ENCODE measurements around the gene SLC16A13. TPM values are rescaled to one million over a fixed set of nuclear protein-coding genes. Genes with fewer than 3 reads are reported as not detected.

SLC16A13 gene
- total RNA-seq, 1 donor from 2014 or later = 11.1 TPM

- Mint-ChIP-seq H3K27me3 (ENCODE audit: low read depth) (no peaks in the 10 kb centered on the region), H3K4me3 (no peak overlapping the region), H3K36me3 (ENCODE audit: low read depth) (peaks cover 10% of the 10 kb centered on the region), H3K9me3 (no peaks in the 10 kb centered on the region), H3K4me1 (peaks cover 3% of the 10 kb centered on the region), H3K27ac (ENCODE audit: unreplicated experiment) (no peak overlapping the region)
- no peak for TF ChIP-seq CTCF (conservative IDR thresholded peaks at IDR 0.05)
- DNase-seq (ENCODE audit: low read depth, low spot score) = no peak
Observed at GRCh38 chr17:7002288-7003047, 33.3 kb upstream of the SLC16A13 start.

DNA sequence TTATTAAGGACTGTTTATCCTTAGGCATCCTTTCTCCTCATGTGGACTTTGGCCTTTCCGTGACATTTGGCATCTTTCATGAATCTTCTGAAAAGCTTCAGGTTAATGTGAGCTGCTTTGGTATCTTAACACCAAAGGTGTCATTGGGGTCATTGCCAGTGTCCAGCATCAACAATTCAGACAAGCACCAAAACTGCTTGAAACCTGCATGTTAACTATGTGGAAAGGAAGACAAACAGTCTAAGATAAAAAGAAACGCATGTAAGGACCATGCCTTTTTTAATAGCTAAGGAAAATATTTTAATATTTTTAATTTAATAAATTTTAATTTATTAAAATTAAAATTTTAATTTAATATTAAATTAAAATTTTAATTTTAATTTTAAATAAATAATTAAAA lies 32.1 kb upstream of the SLC16A13 start:
- TF ChIP-seq CTCF (conservative IDR thresholded peaks at IDR 0.05) = no peak
- H3K9me3 Mint-ChIP-seq = no peaks in the 10 kb centered on the region
- peaks cover 4% of the 10 kb centered on the region for H3K36me3 Mint-ChIP-seq (ENCODE audit: low read depth)
- H3K27me3 Mint-ChIP-seq (ENCODE audit: low read depth) = no peaks in the 10 kb centered on the region
- H3K4me1 Mint-ChIP-seq = peaks cover 3% of the 10 kb centered on the region
- no peak overlapping the region for H3K4me3 Mint-ChIP-seq
- no peak for DNase-seq (ENCODE audit: low read depth, low spot score)
- no peak overlapping the region for H3K27ac Mint-ChIP-seq (ENCODE audit: unreplicated experiment)

GRCh38 chr17:7004398-7005253 lies 31.2 kb upstream of the SLC16A13 start:
- Mint-ChIP-seq H3K9me3 (no peaks in the 10 kb centered on the region), H3K36me3 (ENCODE audit: low read depth) (peaks cover 6% of the 10 kb centered on the region), H3K27ac (ENCODE audit: unreplicated experiment) (no peak overlapping the region), H3K4me3 (peak overlapping the region; percentile 38), H3K4me1 (peaks cover 3% of the 10 kb centered on the region), H3K27me3 (ENCODE audit: low read depth) (no peaks in the 10 kb centered on the region)
- peak; percentile 45 for DNase-seq (ENCODE audit: low read depth, low spot score)
- TF ChIP-seq CTCF (conservative IDR thresholded peaks at IDR 0.05) = peak; percentile 85

- TF ChIP-seq CTCF (conservative IDR thresholded peaks at IDR 0.05) = no peak
- Mint-ChIP-seq H3K36me3 (ENCODE audit: low read depth) (peaks cover 7% of the 10 kb centered on the region), H3K27me3 (ENCODE audit: low read depth) (no peaks in the 10 kb centered on the region), H3K9me3 (no peaks in the 10 kb centered on the region), H3K4me3 (no peak overlapping the region), H3K4me1 (peaks cover 10% of the 10 kb centered on the region), H3K27ac (ENCODE audit: unreplicated experiment) (no peak overlapping the region)
- no peak for DNase-seq (ENCODE audit: low read depth, low spot score)
Observed at GRCh38 chr17:7005716-7006115, 30.1 kb upstream of the SLC16A13 start.

- Mint-ChIP-seq H3K4me3 (peak overlapping the region; percentile 56), H3K4me1 (peaks cover 23% of the 10 kb centered on the region), H3K27ac (ENCODE audit: unreplicated experiment) (no peak overlapping the region), H3K9me3 (no peaks in the 10 kb centered on the region), H3K27me3 (ENCODE audit: low read depth) (no peaks in the 10 kb centered on the region), H3K36me3 (ENCODE audit: low read depth) (peaks cover 3% of the 10 kb centered on the region)
- DNase-seq (ENCODE audit: low read depth, low spot score) = no peak
- TF ChIP-seq CTCF (conservative IDR thresholded peaks at IDR 0.05) = no peak
Observed at GRCh38 chr17:7007143-7007542, 28.7 kb upstream of the SLC16A13 start.
